HFF-Myc (cell line): ENCODE data around the gene TMEM138.

Experiments used
- DNase-seq: peaks from one replicate; pipeline ENCODE4 v3.0.0-alpha.2; 2011; ENCODE audit warnings: low read depth; ENCODE audit errors: extremely low read depth
- H3K4me3 ChIP-seq: replicated peaks from 2 replicates; pipeline ENCODE4 v1.5.1; 2011; ENCODE audit warnings: low read depth, mild to moderate bottlenecking, control low read depth, low read length
- CTCF ChIP-seq: IDR thresholded peaks from 2 replicates; pipeline ENCODE4 v1.5.1; 2012; ENCODE audit warnings: mild to moderate bottlenecking, low read depth, low read length, control low read depth; ENCODE audit errors: missing control alignments

The TMEM138 gene

GRCh38 chr11:61356706-61357105, 5.5 kb upstream of the TMEM138 start:
- H3K4me3 ChIP-seq: no peak overlapping the region
- TF ChIP-seq CTCF: no peak
- no peak for DNase-seq

GRCh38 chr11:61357233-61357893, 4.8 kb upstream of the TMEM138 start:
- no peak for TF ChIP-seq CTCF
- DNase-seq: no peak
- no peak overlapping the region for H3K4me3 ChIP-seq

DNA sequence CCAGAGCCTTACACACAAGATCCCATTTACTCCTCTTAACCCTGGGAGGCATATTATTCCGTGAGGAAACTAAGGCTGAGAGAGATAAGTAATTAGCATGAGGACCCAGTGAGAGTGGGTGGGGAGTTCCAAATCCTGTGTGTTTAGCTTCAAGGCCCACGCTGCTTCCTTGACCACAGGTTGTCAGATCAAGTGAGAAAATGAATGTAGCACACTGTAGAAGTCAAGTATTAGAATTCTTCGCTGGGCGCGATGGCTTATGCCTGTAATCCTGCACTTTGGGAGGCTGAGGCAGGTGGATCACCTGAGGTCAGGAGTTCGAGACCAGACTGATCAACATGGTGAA, 4.3 kb upstream of the TMEM138 start:
- DNase-seq: no peak
- no peak overlapping the region for H3K4me3 ChIP-seq

GRCh38 chr11:61358566-61358965, 3.6 kb upstream of the TMEM138 start:
- no peak for TF ChIP-seq CTCF

More for the DNA sequence above, 4.3 kb upstream of the TMEM138 start:
- TF ChIP-seq CTCF: no peak

DNA sequence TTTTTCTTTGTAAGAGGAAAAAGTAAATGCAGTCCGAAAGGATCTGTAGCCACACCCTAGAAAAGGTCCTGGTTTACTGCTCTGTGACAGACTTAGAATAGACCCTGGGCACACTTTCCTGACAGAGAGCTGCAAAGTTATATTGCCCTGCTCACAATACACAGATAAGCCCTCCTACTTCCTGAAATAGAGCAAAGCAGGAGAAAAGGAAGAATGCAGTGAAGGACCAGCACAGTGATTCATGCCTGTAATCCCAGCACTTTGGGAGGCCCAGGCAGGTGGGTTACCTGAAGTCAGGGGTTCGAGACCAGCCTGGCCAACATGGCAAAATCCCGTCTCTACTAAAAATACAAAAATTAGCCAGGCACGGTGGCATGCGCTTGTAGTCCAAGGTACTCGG, 2.7 kb upstream of the TMEM138 start:
- no peak overlapping the region for H3K4me3 ChIP-seq

More at GRCh38 chr11:61358566-61358965, 3.6 kb upstream of the TMEM138 start:
- DNase-seq: no peak
- H3K4me3 ChIP-seq: no peak overlapping the region

GRCh38 chr11:61361237-61361740, 885 bp upstream of the TMEM138 start:
- no peak for DNase-seq
- H3K4me3 ChIP-seq: peak overlapping the region; percentile 93
- TF ChIP-seq CTCF: no peak

More for the DNA sequence above, 2.7 kb upstream of the TMEM138 start:
- DNase-seq: no peak
- TF ChIP-seq CTCF: no peak

- no peak for TF ChIP-seq CTCF
- H3K4me3 ChIP-seq: peak overlapping the region; percentile 93
- DNase-seq: no peak
Measured at GRCh38 chr11:61362542-61362875, 335 bp downstream of the TMEM138 start.
